ENCODE results near the gene ZBED6.
"Not testable (repeated sequence)": the region's sequence is repeated elsewhere in the genome, so short reads cannot be mapped to it uniquely, and the experiment has no call there.

The ZBED6 gene

GRCh38 chr1:203776636-203777035 lies 18.8 kb upstream of the ZBED6 start:
- DNase-seq, result peak in 39 of 42 donors; percentile 18 to 85 (median 52)
- intact Hi-C loops (cut with DNase I), result no loop called here

GRCh38 chr1:203777596-203777995 lies 17.8 kb upstream of the ZBED6 start:
- intact Hi-C loops (cut with DNase I), result no loop called here
- DNase-seq, result no peak

DNA sequence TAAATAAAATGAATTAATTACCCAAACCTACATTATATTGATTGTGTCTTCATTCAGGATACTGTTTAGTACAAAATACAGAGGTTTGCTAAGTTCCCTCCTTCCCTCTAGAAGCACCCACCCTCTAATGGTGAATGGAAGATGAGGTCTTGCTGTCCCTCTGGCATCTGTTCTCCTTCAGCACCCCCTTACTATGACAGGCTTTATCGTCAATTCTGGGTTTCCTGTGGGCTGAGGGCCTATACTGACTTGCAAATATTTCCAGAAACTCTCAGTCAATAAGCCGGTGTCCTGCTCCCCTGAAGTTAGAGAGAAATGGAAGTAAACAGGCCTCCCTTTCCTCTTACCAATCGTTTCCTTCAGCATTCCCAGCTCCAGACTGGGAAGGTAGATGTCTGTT lies 17.3 kb upstream of the ZBED6 start:
- no peak for DNase-seq
- intact Hi-C loops (cut with DNase I), result no loop called here

DNA sequence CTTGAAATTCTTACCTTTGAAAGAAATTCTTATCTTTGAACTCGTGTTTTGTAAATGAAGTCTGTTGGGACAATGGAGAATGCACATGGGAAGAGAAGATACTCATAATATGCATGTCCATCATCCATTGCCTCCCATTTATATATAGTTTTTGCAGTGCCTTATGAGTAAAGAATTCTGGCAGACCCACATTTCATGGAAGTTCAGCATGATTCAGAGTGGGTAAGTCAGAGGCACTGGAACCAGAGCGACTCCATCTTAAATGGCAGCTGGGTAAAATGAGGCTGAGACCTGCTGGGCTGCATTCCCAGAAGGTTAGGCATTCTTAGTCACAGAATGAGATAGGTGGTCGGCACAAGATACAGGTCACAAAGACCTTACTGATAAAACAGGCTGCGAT lies 16.6 kb upstream of the ZBED6 start:
- no peak for DNase-seq
- intact Hi-C loops (cut with DNase I), result no loop called here

DNA sequence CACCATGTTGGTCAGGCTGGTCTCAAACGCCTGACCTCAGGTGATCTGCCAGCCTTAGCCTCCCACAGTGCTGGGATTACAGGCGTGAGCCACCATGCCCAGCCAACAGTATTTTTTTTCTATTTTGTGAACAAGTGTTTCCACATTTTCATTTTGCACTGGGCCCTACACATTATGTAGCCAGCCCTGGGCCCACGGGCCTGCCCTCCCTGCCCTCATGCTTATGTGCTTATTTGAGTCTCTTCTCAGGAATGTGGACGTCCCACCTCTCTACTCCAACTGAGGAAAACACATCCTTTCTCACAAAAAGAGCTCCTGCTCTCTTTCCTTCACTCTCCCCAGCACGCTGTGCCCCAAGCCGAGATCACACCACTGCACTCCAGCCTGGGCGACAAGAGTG lies 13.5 kb upstream of the ZBED6 start:
- intact Hi-C loops (cut with DNase I), result no loop called here
- no peak for DNase-seq

DNA sequence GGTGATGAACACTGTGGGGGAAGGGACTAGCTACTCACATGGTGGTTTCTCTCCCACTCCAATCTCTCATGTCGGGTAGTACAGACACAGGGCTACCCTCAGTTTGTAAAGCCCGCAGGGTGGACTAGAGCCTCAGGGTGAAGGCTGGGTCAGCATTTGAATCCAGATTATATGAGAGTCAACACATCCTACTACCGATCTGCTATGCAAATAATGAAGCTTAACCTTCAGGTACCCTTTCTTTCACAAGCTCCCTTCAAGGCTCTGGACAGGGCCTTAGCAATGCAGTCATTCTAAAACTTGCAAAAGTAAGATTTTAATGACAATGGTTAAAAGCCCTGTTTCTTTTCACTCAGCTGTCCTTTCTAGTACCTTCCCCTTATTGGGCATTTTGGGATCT lies 5.5 kb upstream of the ZBED6 start:
- DNase-seq, result no peak
- intact Hi-C loops (cut with DNase I), result loop anchor here (10.0 kb wide), 1 partner anchor 75 kb away; the partner anchor contains the start of gene SNRPE

DNA sequence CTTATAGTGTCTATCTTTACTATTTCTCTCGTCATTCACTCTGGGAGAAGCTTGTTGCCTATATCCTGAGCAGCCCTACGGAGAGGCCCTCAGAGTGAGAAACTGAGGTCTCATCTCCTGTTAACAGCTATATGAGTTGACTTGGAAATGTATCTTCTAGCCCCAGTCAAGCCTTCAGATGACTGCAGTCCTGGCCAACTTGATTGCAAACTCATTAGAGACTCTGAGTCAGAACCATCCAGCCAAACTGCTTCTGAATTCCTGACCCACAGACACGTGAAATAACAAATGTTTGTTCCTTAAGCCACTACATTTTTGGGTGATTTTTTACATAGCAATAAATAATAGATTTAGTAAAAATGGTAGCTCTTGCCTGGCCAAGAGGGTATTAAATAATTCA lies 3.9 kb upstream of the ZBED6 start:
- intact Hi-C loops (cut with DNase I), result loop anchor here (10.0 kb wide), 1 partner anchor 73 kb away; the partner anchor contains the start of gene SNRPE
- DNase-seq, result no peak

DNA sequence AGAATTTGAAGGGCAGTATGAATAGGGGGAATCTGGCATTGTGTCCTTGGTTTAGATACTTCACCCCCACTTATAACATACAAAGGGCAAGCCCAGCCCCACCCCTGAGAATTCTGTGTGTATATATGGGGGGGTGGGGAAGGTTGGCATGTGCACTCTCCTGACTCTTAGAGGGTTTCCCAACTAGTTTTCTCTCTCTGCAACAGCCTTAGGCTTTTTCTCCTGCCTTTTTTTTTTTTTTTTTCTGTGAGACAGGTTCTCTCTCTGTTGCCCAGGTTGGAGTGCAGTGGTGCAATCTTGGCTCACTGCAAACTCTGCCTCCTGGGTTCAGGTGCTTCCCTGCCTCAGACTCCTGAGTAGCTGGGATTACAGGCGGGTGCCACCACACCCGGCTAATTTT lies 2.9 kb upstream of the ZBED6 start:
- intact Hi-C loops (cut with DNase I), result loop anchor here (10.0 kb wide), 1 partner anchor 72 kb away; the partner anchor contains the start of gene SNRPE
- DNase-seq, result no peak

DNA sequence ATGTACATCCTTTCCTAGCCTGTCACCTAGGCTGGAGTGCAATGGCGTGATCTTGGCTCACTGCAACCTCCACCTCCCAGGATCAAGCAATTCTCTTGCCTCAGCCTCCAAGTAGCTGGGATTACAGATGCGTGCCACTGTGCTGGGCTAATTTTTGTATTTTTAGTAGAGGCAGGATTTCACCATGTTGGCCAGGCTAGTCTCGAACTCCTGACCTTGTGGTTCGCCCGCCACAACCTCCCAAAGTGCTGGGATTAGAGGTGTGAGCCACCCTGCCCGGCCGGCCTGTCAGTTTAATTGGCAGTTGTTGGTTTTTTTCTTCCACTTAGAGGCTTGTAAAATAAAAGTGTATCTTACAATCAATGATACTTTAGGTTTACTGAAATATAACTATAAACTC lies 1.9 kb upstream of the ZBED6 start:
- intact Hi-C loops (cut with DNase I), result loop anchor here (10.0 kb wide), 1 partner anchor 71 kb away; the partner anchor contains the start of gene SNRPE
- not testable (repeated sequence) for DNase-seq

DNA sequence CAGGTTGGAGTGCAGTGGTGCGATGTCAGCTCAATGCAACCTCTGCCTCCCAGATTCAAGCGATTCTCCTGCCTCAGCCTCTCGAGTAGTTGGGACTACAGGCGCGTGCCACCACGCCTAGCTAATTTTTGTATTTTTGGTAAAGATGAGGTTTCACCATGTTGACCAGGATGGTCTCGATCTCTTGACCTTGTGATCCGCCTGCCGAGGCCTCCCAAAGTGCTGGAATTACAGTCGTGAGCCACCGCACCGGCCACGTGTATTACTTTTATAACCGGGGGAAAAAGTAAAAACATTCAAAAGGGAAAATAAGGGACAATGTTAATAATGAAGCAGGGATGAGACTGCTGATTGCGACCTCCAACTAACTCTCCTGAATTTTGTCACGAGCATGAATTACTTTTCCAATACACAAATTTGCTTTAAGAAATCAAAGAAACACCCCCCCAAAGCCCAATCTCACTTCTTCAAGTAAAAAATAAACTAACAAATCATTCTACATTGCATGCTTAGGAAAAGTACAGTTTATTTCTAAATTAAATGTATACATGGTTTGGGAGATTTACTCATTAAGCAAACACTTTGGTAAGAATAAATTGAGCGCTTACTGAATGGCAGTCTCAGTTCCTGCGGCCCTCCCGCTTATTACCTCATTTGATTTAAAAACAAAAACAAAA lies 521 bp upstream of the ZBED6 start:
- peak in 1 of 42 donors; percentile 3 for DNase-seq

DNA sequence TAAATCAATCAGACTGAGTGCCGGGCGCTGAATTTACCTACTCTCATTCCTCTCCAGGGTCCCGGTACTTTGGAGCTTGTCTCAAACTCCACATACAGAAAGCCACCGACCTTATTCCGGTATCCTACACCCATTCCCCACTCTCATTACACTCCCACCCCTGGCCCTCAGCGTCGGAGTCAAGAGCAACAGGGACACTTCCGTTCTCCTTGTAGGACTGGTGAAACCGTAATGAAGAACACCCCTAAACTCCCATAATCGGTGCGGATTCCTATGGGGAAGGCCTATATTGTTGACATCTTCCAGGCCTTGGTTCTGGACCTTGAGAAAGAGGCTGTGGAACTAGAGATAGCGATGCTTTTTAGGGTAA lies 798 bp downstream of the ZBED6 start:
- peak in 6 of 42 donors; percentile 9 to 41 (median 16) for DNase-seq
- intact Hi-C loops (cut with DNase I), result loop anchor here (10.0 kb wide), 1 partner anchor 69 kb away; the partner anchor contains the start of gene SNRPE

More for the DNA sequence above, 521 bp upstream of the ZBED6 start:
- intact Hi-C loops (cut with DNase I), result loop anchor here (10.0 kb wide), 1 partner anchor 70 kb away; the partner anchor contains the start of gene SNRPE

- intact Hi-C loops (cut with DNase I), result loop anchor here (10.0 kb wide), 1 partner anchor 68 kb away; the partner anchor contains the start of gene SNRPE
These were observed 1.8 kb downstream of the ZBED6 start for GRCh38 chr1:203797216-203797615.

DNA sequence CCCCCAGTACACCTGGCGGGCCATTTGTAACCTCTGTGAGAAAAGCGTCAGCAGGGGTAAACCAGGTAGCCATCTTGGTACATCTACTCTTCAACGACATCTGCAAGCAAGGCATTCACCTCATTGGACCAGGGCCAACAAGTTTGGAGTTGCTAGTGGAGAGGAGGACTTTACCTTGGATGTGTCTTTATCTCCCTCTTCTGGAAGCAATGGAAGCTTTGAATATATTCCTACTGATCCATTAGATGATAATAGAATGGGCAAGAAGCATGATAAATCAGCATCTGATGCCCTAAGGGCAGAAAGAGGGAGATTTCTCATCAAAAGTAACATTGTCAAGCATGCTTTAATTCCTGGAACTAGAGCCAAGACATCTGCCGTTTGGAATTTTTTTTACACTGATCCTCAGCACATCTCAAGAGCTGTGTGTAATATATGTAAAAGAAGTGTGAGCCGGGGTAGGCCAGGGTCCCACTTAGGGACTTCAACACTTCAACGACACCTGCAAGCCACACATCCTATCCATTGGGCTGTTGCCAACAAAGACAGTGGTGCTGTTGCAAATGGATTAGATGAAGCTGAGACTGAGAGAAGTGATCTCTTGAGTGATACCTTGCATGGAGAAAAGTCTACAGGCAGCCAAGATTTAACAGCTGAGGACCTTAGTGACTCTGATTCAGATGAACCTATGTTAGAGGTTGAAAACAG lies 2.7 kb downstream of the ZBED6 start:
- DNase-seq, result peak in 1 of 42 donors; percentile 6
- intact Hi-C loops (cut with DNase I), result loop anchor here (10.0 kb wide), 1 partner anchor 67 kb away; the partner anchor contains the start of gene SNRPE

More at GRCh38 chr1:203797216-203797615, 1.8 kb downstream of the ZBED6 start:
- no peak for DNase-seq

DNA sequence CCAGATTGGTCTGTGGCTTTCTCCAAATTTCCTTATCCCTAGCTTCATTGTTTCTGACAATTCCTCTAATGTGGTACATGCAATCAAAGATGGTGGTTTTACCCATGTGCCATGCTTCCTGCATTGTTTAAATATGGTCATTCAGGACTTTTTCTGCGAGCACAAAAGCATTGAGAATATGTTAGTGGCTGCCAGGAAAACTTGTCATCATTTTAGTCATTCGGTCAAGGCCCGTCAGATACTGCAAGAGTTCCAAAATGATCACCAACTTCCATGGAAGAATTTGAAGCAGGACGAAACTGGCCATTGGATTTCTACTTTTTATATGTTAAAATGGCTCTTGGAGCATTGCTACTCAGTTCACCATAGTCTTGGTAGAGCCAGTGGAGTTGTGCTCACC lies 3.7 kb downstream of the ZBED6 start:
- intact Hi-C loops (cut with DNase I), result loop anchor here (10.0 kb wide), 1 partner anchor 66 kb away; the partner anchor contains the start of gene SNRPE
- no peak for DNase-seq

DNA sequence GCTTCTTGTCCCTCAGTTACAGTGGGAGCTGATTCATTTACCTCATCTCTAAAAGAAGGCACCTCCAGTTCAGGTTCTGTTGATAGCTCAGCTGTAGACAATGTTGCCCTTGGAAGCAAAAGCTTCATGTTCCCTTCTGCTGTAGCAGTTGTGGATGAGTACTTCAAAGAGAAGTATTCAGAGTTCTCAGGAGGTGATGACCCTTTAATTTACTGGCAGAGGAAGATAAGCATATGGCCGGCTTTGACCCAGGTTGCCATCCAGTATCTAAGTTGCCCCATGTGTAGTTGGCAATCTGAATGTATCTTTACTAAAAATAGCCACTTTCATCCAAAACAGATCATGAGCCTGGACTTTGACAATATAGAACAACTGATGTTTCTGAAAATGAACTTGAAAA lies 4.5 kb downstream of the ZBED6 start:
- DNase-seq, result no peak

GRCh38 chr1:203805689-203806088 lies 10.3 kb downstream of the ZBED6 start:
- intact Hi-C loops (cut with DNase I), result no loop called here
- no peak for DNase-seq

More for the DNA sequence above, 4.5 kb downstream of the ZBED6 start:
- intact Hi-C loops (cut with DNase I), result loop anchor here (10.0 kb wide), 1 partner anchor 65 kb away; the partner anchor contains the start of gene SNRPE

- intact Hi-C loops (cut with DNase I), result no loop called here
- DNase-seq, result no peak
These were observed 11.8 kb downstream of the ZBED6 start for GRCh38 chr1:203807196-203807595.

DNA sequence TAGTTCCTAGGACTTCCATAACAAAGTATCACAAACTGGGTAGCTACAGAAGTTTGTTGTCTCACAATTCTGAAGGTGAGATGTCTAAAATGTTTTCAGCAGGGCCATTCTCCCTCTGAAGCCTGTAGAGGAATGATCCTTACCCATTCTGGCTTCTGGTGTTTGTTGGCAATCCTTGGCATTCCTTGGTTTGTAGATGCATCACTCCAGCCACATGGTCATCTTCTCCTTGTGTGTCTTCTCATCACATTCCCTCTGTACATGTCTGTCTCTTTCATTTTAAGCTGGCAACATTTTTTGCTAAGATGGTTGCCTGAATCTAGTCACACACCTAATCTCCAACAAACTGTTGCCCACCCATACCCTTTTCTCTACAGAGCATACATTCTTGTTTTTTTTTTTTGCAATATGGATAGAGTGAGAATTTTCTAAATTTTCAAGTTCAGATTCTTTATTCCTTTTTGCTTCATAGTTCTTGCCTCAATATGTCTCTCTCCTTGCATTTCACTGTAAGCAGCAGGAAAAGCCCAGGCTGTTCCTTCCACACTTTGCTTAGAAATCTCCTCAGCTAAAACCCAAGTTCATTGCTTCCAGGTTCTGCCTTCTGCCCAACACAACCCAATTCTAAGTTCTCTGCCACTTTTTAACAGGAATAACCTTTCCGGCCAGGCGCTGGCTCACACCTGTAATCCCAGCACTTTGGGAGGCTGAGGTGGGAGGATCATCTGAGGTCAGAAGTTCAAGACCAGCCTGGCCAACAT lies 18.3 kb downstream of the ZBED6 start:
- intact Hi-C loops (cut with DNase I), result no loop called here
- DNase-seq, result no peak

DNA sequence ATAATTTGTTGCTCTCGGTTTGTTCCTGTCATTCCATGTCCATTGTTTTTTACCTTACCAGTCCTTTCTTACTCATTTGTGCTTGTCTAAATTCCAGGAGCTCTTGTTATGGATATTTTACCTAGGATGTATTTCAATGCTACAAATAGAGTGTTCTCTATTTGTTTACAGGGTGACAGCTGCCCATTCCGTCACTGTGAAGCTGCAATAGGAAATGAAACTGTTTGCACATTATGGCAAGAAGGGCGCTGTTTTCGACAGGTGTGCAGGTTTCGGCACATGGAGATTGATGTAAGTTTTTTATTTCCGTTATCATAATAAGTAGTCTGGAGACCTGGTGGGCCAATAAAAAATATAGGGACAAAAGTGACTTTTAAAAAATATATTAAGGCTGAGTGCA lies 23.0 kb downstream of the ZBED6 start:
- intact Hi-C loops (cut with DNase I), result no loop called here
- no peak for DNase-seq

Data from head of caudate nucleus (tissue), 42 donors.